ENCODE data around the gene RAB31.

Gene RAB31

GRCh38 chr18:9818423-9818734 lies 110.3 kb downstream of the RAB31 start:
- DNase-seq (ENCODE audit: low read depth in 2 of 2): no peak

- no peak for DNase-seq (ENCODE audit: low read depth in 2 of 2)
Observed at GRCh38 chr18:9820127-9820526, 112.0 kb downstream of the RAB31 start.

GRCh38 chr18:9820719-9821118 lies 112.6 kb downstream of the RAB31 start:
- no peak for DNase-seq (ENCODE audit: low read depth in 2 of 2)

GRCh38 chr18:9822587-9823185 lies 114.6 kb downstream of the RAB31 start:
- DNase-seq (ENCODE audit: low read depth in 2 of 2): no peak

GRCh38 chr18:9823805-9824473 lies 115.8 kb downstream of the RAB31 start:
- no peak for DNase-seq (ENCODE audit: low read depth in 2 of 2)

GRCh38 chr18:9824474-9824832 lies 116.4 kb downstream of the RAB31 start:
- DNase-seq (ENCODE audit: low read depth in 2 of 2): no peak

GRCh38 chr18:9824952-9825371 lies 116.9 kb downstream of the RAB31 start:
- no peak for DNase-seq (ENCODE audit: low read depth in 2 of 2)

- no peak for DNase-seq (ENCODE audit: low read depth in 2 of 2)
Observed at GRCh38 chr18:9825571-9826073, 117.5 kb downstream of the RAB31 start.

GRCh38 chr18:9826685-9827084 lies 118.6 kb downstream of the RAB31 start:
- DNase-seq (ENCODE audit: low read depth in 2 of 2): no peak

GRCh38 chr18:9827211-9827792 lies 119.2 kb downstream of the RAB31 start:
- DNase-seq (ENCODE audit: low read depth in 2 of 2): no peak

GRCh38 chr18:9827793-9828505 lies 119.8 kb downstream of the RAB31 start:
- no peak for DNase-seq (ENCODE audit: low read depth in 2 of 2)

- no peak for DNase-seq (ENCODE audit: low read depth in 2 of 2)
Observed at GRCh38 chr18:9828506-9829396, 120.7 kb downstream of the RAB31 start.

- DNase-seq (ENCODE audit: low read depth in 2 of 2): no peak
Observed at GRCh38 chr18:9829397-9829712, 121.3 kb downstream of the RAB31 start.

- DNase-seq (ENCODE audit: low read depth in 2 of 2): no peak
Observed at GRCh38 chr18:9831036-9831722, 123.1 kb downstream of the RAB31 start.

- no peak for DNase-seq (ENCODE audit: low read depth in 2 of 2)
Observed at GRCh38 chr18:9831723-9832199, 123.7 kb downstream of the RAB31 start.

GRCh38 chr18:9832871-9833270 lies 124.8 kb downstream of the RAB31 start:
- no peak for DNase-seq (ENCODE audit: low read depth in 2 of 2)

GRCh38 chr18:9834551-9834950 lies 126.5 kb downstream of the RAB31 start:
- DNase-seq (ENCODE audit: low read depth in 2 of 2): no peak

GRCh38 chr18:9835113-9835755 lies 127.1 kb downstream of the RAB31 start:
- DNase-seq (ENCODE audit: low read depth in 2 of 2): no peak

GRCh38 chr18:9835825-9836224 lies 127.7 kb downstream of the RAB31 start:
- no peak for DNase-seq (ENCODE audit: low read depth in 2 of 2)

GRCh38 chr18:9838144-9838877 lies 130.2 kb downstream of the RAB31 start:
- DNase-seq (ENCODE audit: low read depth in 2 of 2): no peak
